ENCODE measurements around the gene CTIF.

GRCh38 chr18:48813833-48814489 lies 275.1 kb downstream of the CTIF start:
- TF ChIP-seq RAD21 (IDR thresholded peaks at IDR 0.05; ENCODE audit: low read depth) (no peak), EGR1 (IDR thresholded peaks at IDR 0.05) (no peak), YY1 (IDR thresholded peaks at IDR 0.05; ENCODE audit: low read depth) (no peak), EP300 (IDR thresholded peaks at IDR 0.05; ENCODE audit: borderline replicate concordance) (no peak), TAF1 (IDR thresholded peaks at IDR 0.05; ENCODE audit: low read depth) (no peak), CEBPB (IDR thresholded peaks at IDR 0.05) (no peak), NFIC (IDR thresholded peaks at IDR 0.05) (no peak)
- TF ChIP-seq, protein P1, sequence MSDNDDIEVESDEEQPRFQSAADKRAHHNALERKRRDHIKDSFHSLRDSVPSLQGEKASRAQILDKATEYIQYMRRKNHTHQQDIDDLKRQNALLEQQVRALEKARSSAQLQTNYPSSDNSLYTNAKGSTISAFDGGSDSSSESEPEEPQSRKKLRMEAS (IDR thresholded peaks at IDR 0.05), result no peak
- TF ChIP-seq, protein P2, sequence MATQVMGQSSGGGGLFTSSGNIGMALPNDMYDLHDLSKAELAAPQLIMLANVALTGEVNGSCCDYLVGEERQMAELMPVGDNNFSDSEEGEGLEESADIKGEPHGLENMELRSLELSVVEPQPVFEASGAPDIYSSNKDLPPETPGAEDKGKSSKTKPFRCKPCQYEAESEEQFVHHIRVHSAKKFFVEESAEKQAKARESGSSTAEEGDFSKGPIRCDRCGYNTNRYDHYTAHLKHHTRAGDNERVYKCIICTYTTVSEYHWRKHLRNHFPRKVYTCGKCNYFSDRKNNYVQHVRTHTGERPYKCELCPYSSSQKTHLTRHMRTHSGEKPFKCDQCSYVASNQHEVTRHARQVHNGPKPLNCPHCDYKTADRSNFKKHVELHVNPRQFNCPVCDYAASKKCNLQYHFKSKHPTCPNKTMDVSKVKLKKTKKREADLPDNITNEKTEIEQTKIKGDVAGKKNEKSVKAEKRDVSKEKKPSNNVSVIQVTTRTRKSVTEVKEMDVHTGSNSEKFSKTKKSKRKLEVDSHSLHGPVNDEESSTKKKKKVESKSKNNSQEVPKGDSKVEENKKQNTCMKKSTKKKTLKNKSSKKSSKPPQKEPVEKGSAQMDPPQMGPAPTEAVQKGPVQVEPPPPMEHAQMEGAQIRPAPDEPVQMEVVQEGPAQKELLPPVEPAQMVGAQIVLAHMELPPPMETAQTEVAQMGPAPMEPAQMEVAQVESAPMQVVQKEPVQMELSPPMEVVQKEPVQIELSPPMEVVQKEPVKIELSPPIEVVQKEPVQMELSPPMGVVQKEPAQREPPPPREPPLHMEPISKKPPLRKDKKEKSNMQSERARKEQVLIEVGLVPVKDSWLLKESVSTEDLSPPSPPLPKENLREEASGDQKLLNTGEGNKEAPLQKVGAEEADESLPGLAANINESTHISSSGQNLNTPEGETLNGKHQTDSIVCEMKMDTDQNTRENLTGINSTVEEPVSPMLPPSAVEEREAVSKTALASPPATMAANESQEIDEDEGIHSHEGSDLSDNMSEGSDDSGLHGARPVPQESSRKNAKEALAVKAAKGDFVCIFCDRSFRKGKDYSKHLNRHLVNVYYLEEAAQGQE (IDR thresholded peaks at IDR 0.05; ENCODE audit: low read depth), result no peak
